Activated CD4-positive, alpha-beta memory T cell treated with anti-CD3 and anti-CD28 coated beads for 36 hours (primary cell): Measurements from ENCODE around the gene LSM2. TPM values are rescaled to one million over a fixed set of nuclear protein-coding genes. Genes with fewer than 3 reads are reported as not detected.

Experiments
- CTCF ChIA-PET: fragments of 350-600 bp; sonication (Branson Sonifier 250); formaldehyde crosslinking; loops from one replicate; lab custom pipeline; 2021; ENCODE audit warnings: antibody characterized with exemption, inconsistent platforms; lab: Charles Lee
- POLR2A ChIA-PET: fragments of 350-600 bp; sonication (Branson Sonifier 250); formaldehyde crosslinking; loops from one replicate; lab custom pipeline; 2021; ENCODE audit warnings: antibody characterized with exemption; lab: Charles Lee
- DNase-seq: peaks from one replicate; pipeline ENCODE4 v3.0.0-alpha.2; 2020
- H3K27ac Mint-ChIP-seq: one replicate; pipeline ENCODE4 v1.8.0; 2021; ENCODE audit warnings: mixed read lengths
- H3K27me3 Mint-ChIP-seq: one replicate; pipeline ENCODE4 v1.8.0; 2021; ENCODE audit warnings: mixed read lengths
- H3K36me3 Mint-ChIP-seq: one replicate; pipeline ENCODE4 v1.8.0; 2021; ENCODE audit warnings: mixed read lengths
- H3K4me1 Mint-ChIP-seq: one replicate; pipeline ENCODE4 v1.8.0; 2021; ENCODE audit warnings: low read depth, mixed read lengths
- H3K4me3 Mint-ChIP-seq: one replicate; pipeline ENCODE4 v1.8.0; 2021; ENCODE audit warnings: mild to moderate bottlenecking, mixed read lengths
- H3K9me3 Mint-ChIP-seq: one replicate; pipeline ENCODE4 v1.8.0; 2021; ENCODE audit warnings: mixed read lengths
- intact Hi-C: fragments of 100-400 bp; cut with micrococcal nuclease; formaldehyde crosslinking; loops from one replicate; pipeline ENCODE4 v1.15.1; 2023
- total RNA-seq, 2 experiments: library from RNA; stranded (reverse); gene quantifications; one replicate each; pipeline ENCODE4 v1.2.3, GENCODE V29; 2021

LSM2 gene
- total RNA-seq, 2 experiments from 2014 or later: 142 to 143 TPM

GRCh38 chr6:31782126-31782855, 24.5 kb downstream of the LSM2 start:
- ChIA-PET CTCF (interaction anchor here (1.3 to 3.3 kb wide), 2 partner anchors 13 to 14 kb away, joined by 5 to 15 read pairs; partner anchors contain the start of gene VARS1), POLR2A (no interaction called here)
- peaks cover 6% of the 10 kb centered on the region for H3K4me1 Mint-ChIP-seq
- H3K27me3 Mint-ChIP-seq: no peaks in the 10 kb centered on the region
- H3K27ac Mint-ChIP-seq: no peak overlapping the region
- H3K4me3 Mint-ChIP-seq: no peak overlapping the region
- peaks cover 43% of the 10 kb centered on the region for H3K36me3 Mint-ChIP-seq
- H3K9me3 Mint-ChIP-seq: no peaks in the 10 kb centered on the region
- DNase-seq: no peak
- intact Hi-C loops: no loop called here

- H3K27ac Mint-ChIP-seq: no peak overlapping the region
- peaks cover 14% of the 10 kb centered on the region for H3K4me1 Mint-ChIP-seq
- peaks cover 43% of the 10 kb centered on the region for H3K36me3 Mint-ChIP-seq
- intact Hi-C loops: no loop called here
- no peak overlapping the region for H3K4me3 Mint-ChIP-seq
- ChIA-PET CTCF (interaction anchor here (1.0 to 3.3 kb wide), 3 partner anchors 9 to 14 kb away, joined by 3 to 15 read pairs (median 5); partner anchors contain the start of gene VARS1), POLR2A (no interaction called here)
- H3K27me3 Mint-ChIP-seq: no peaks in the 10 kb centered on the region
- no peaks in the 10 kb centered on the region for H3K9me3 Mint-ChIP-seq
- DNase-seq: no peak
Measured at GRCh38 chr6:31781244-31782125, 25.3 kb downstream of the LSM2 start.

- H3K27me3 Mint-ChIP-seq: no peaks in the 10 kb centered on the region
- H3K27ac Mint-ChIP-seq: no peak overlapping the region
- intact Hi-C loops: no loop called here
- no peaks in the 10 kb centered on the region for H3K9me3 Mint-ChIP-seq
- H3K4me3 Mint-ChIP-seq: no peak overlapping the region
- no peak for DNase-seq
- peaks cover 41% of the 10 kb centered on the region for H3K36me3 Mint-ChIP-seq
- H3K4me1 Mint-ChIP-seq: peaks cover 22% of the 10 kb centered on the region
- ChIA-PET POLR2A (no interaction called here), CTCF (interaction anchor here (1.0 to 3.3 kb wide), 3 partner anchors 9 to 15 kb away, joined by 3 to 15 read pairs (median 5); partner anchors contain the start of gene VARS1)
Measured at GRCh38 chr6:31780507-31781243, 26.1 kb downstream of the LSM2 start.

GRCh38 chr6:31779908-31780307, 26.9 kb downstream of the LSM2 start:
- H3K27ac Mint-ChIP-seq: no peak overlapping the region
- DNase-seq: no peak
- H3K9me3 Mint-ChIP-seq: no peaks in the 10 kb centered on the region
- peaks cover 38% of the 10 kb centered on the region for H3K36me3 Mint-ChIP-seq
- peaks cover 27% of the 10 kb centered on the region for H3K4me1 Mint-ChIP-seq
- H3K27me3 Mint-ChIP-seq: no peaks in the 10 kb centered on the region
- ChIA-PET POLR2A (no interaction called here), CTCF (interaction anchor here (3.3 kb wide), 1 partner anchor 10 kb away, joined by 15 read pairs; no protein-coding TSS in a partner anchor)
- intact Hi-C loops: loop anchor here (5.0 kb wide), 1 partner anchor 42 kb away; no protein-coding TSS in a partner anchor
- no peak overlapping the region for H3K4me3 Mint-ChIP-seq

GRCh38 chr6:31778999-31779885, 27.5 kb downstream of the LSM2 start:
- intact Hi-C loops: loop anchor here (5.0 kb wide), 1 partner anchor 43 kb away; no protein-coding TSS in a partner anchor
- no peak overlapping the region for H3K4me3 Mint-ChIP-seq
- peaks cover 27% of the 10 kb centered on the region for H3K4me1 Mint-ChIP-seq
- DNase-seq: no peak
- H3K36me3 Mint-ChIP-seq: peaks cover 32% of the 10 kb centered on the region
- H3K9me3 Mint-ChIP-seq: no peaks in the 10 kb centered on the region
- POLR2A ChIA-PET: no interaction called here
- no peak overlapping the region for H3K27ac Mint-ChIP-seq
- H3K27me3 Mint-ChIP-seq: no peaks in the 10 kb centered on the region
- CTCF ChIA-PET: interaction anchor here (1.9 to 3.3 kb wide), 3 partner anchors 10 to 12 kb away, joined by 6 to 15 read pairs (median 8); no protein-coding TSS in a partner anchor

GRCh38 chr6:31778193-31778592, 28.6 kb downstream of the LSM2 start:
- peaks cover 28% of the 10 kb centered on the region for H3K36me3 Mint-ChIP-seq

GRCh38 chr6:31777667-31778050, 29.1 kb downstream of the LSM2 start:
- ChIA-PET CTCF (interaction anchor here (1.3 to 1.9 kb wide), 3 partner anchors 8 to 18 kb away, joined by 5 to 8 read pairs (median 6); partner anchors contain the start of gene VARS1), POLR2A (interaction anchor here (0.7 to 0.8 kb wide), 2 partner anchors 17 to 56 kb away, joined by 3 read pairs; no protein-coding TSS in a partner anchor)
- H3K27ac Mint-ChIP-seq: peak overlapping the region; percentile 74
- no peak for DNase-seq
- peaks cover 24% of the 10 kb centered on the region for H3K36me3 Mint-ChIP-seq
- H3K9me3 Mint-ChIP-seq: no peaks in the 10 kb centered on the region
- intact Hi-C loops: loop anchor here (2.0 to 5.0 kb wide), 2 partner anchors 17 to 45 kb away; partner anchors contain the start of gene VARS1
- peaks cover 32% of the 10 kb centered on the region for H3K4me1 Mint-ChIP-seq
- H3K27me3 Mint-ChIP-seq: no peaks in the 10 kb centered on the region
- no peak overlapping the region for H3K4me3 Mint-ChIP-seq

More at GRCh38 chr6:31778193-31778592, 28.6 kb downstream of the LSM2 start:
- no peaks in the 10 kb centered on the region for H3K9me3 Mint-ChIP-seq
- H3K4me3 Mint-ChIP-seq: no peak overlapping the region
- POLR2A ChIA-PET: no interaction called here
- DNase-seq: no peak
- intact Hi-C loops: loop anchor here (5.0 kb wide), 1 partner anchor 44 kb away; no protein-coding TSS in a partner anchor
- CTCF ChIA-PET: interaction anchor here (1.3 to 1.9 kb wide), 3 partner anchors 9 to 18 kb away, joined by 5 to 8 read pairs (median 6); partner anchors contain the start of gene VARS1
- H3K27ac Mint-ChIP-seq: no peak overlapping the region
- H3K27me3 Mint-ChIP-seq: no peaks in the 10 kb centered on the region
- H3K4me1 Mint-ChIP-seq: peaks cover 27% of the 10 kb centered on the region

GRCh38 chr6:31776989-31777666, 29.6 kb downstream of the LSM2 start, which contains the start of gene VWA7:
TSS of gene VWA7 (minus strand) at chr6:31777328. CDS start at chr6:31776779, 549 bp downstream.
- POLR2A ChIA-PET: interaction anchor here (0.7 to 0.8 kb wide), 2 partner anchors 18 to 57 kb away, joined by 3 read pairs; no protein-coding TSS in a partner anchor
- CTCF ChIA-PET: interaction anchor here (1.3 to 1.9 kb wide), 3 partner anchors 8 to 19 kb away, joined by 5 to 8 read pairs (median 6); partner anchors contain the start of gene VARS1
- intact Hi-C loops: loop anchor here (2.0 to 5.0 kb wide), 2 partner anchors 18 to 45 kb away; partner anchors contain the start of gene VARS1
- peak within 1 kb of the TSS; percentile 26 for H3K4me3 Mint-ChIP-seq
- DNase-seq: peak; percentile 91
- no peaks in the 10 kb centered on the region for H3K9me3 Mint-ChIP-seq
- H3K27ac Mint-ChIP-seq: peak within 1 kb of the TSS; percentile 74
- peaks cover 20% of the 10 kb centered on the region for H3K36me3 Mint-ChIP-seq
- H3K4me1 Mint-ChIP-seq: peaks cover 36% of the 10 kb centered on the region
- H3K27me3 Mint-ChIP-seq: no peaks in the 10 kb centered on the region

GRCh38 chr6:31776485-31776988, 30.2 kb downstream of the LSM2 start:
- Mint-ChIP-seq H3K9me3 (no peaks in the 10 kb centered on the region), H3K4me1 (peaks cover 39% of the 10 kb centered on the region), H3K27ac (peak overlapping the region; percentile 56), H3K4me3 (peak overlapping the region; percentile 26), H3K27me3 (no peaks in the 10 kb centered on the region), H3K36me3 (peaks cover 20% of the 10 kb centered on the region)
- CTCF ChIA-PET: no interaction called here
- POLR2A ChIA-PET: no interaction called here
- no peak for DNase-seq
- intact Hi-C loops: loop anchor here (2.0 to 5.0 kb wide), 2 partner anchors 18 to 46 kb away; partner anchors contain the start of gene VARS1
